ENCODE measurements around the gene KCNMA1. TPM values are rescaled to one million over a fixed set of nuclear protein-coding genes. Genes with fewer than 3 reads are reported as not detected.
A peak's percentile ranks its signal among the peaks of the same experiment; 100 is the strongest.

The KCNMA1 gene
- total RNA-seq, 2 donors from 2014 or later, result 168 to 188 TPM

- Histone ChIP-seq H3K4me1 (ENCODE audit: control insufficient read depth in 1 of 2, low read depth in 2 of 2) (peaks cover 3 to 58% of the 10 kb centered on the region in 2 donors), H3K9me3 (no peaks in the 10 kb centered on the region), H3K27me3 (replicated peaks; ENCODE audit: insufficient read depth) (no peaks in the 10 kb centered on the region), H3K4me3 (no peak overlapping the region), H3K36me3 (no peaks in the 10 kb centered on the region), H3K27ac (no peak overlapping the region)
- no peak for TF ChIP-seq CTCF (IDR thresholded peaks at IDR 0.05)
- DNase-seq (ENCODE audit: low spot score) (no peak), ATAC-seq (ENCODE audit: insufficient number of reproducible peaks, low FRiP score, low read depth) (no peak)
Observed at GRCh38 chr10:77175631-77176222, 461.9 kb downstream of the KCNMA1 start.

DNA sequence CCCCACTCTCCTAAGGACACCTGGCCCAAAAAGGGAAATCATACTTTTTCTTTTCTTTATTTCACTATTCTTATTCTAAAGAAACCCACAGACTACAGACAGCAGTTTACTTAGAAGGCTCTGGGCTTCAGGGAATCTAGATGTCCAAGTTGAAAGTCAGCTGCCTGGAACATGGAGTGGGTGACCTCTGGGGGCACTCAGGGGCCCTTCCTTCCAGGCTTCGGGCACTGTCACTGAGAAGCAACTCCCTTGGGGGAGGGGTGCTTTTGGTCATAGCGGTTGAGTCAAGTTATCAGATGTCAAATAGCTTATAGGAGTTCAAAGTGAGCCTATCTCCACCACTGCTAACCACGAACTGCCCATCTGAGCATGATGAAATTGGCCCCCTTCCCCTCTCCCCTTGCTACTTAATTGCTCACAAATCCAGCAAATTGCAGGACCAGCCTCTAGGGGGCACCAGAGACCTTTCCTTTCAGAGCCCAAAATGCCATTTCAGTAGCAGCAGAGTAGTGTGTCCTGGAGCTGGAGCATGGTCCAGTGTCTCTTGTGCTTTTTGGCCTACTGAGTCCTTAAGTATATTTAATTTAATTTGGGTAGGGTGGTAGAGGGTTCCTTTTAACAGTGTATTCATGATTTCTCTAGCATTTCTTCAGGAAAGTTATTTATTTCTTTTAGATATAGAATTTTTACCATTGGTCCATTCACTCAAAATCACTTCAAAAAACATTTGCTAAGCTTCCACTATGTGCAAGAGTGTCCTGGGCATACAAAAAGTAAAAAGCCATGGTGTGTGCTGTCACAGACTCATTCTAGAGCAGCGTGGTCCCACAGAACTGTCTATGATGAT is 463.8 kb downstream of the KCNMA1 start:
- no peak overlapping the region for H3K27ac ChIP-seq
- peak; percentile 23 for ATAC-seq (ENCODE audit: insufficient number of reproducible peaks, low FRiP score, low read depth)

DNA sequence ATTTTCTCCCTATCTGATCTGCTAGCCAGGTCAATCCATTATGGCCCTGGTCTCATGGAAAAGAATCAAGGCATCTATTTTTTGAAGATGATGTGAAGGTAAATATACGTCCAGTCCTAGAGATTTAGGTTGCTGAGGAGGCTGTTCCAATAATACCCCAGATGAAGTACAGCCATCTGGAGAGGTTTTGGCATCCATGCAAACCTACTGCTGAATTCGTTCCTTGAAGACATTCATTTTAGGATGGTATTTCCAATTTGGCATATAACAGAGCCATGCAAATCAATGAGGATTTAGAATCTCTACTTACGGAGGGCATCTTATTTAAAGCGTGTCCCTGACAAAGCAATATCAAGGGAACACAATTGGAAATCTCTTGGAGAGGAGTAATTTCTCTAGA is 465.5 kb downstream of the KCNMA1 start:
- H3K4me1 ChIP-seq (ENCODE audit: control insufficient read depth in 1 of 2, low read depth in 2 of 2), result peaks cover 0 to 33% of the 10 kb centered on the region in 2 donors
- TF ChIP-seq CTCF (IDR thresholded peaks at IDR 0.05), result no peak
- no peaks in the 10 kb centered on the region for H3K27me3 ChIP-seq (replicated peaks; ENCODE audit: insufficient read depth)
- DNase-seq (ENCODE audit: low spot score), result no peak
- no peak overlapping the region for H3K4me3 ChIP-seq
- H3K36me3 ChIP-seq, result no peaks in the 10 kb centered on the region
- H3K27ac ChIP-seq, result no peak overlapping the region
- ATAC-seq (ENCODE audit: insufficient number of reproducible peaks, low FRiP score, low read depth), result no peak
- H3K9me3 ChIP-seq, result no peaks in the 10 kb centered on the region

More for the DNA sequence above, 463.8 kb downstream of the KCNMA1 start:
- TF ChIP-seq CTCF (IDR thresholded peaks at IDR 0.05), result peak; percentile 91
- peak; percentile 13 for DNase-seq (ENCODE audit: low spot score)
- no peak overlapping the region for H3K4me3 ChIP-seq
- peaks cover 0 to 43% of the 10 kb centered on the region in 2 donors for H3K4me1 ChIP-seq (ENCODE audit: control insufficient read depth in 1 of 2, low read depth in 2 of 2)
- H3K27me3 ChIP-seq (replicated peaks; ENCODE audit: insufficient read depth), result no peaks in the 10 kb centered on the region
- no peaks in the 10 kb centered on the region for H3K9me3 ChIP-seq
- no peaks in the 10 kb centered on the region for H3K36me3 ChIP-seq

DNA sequence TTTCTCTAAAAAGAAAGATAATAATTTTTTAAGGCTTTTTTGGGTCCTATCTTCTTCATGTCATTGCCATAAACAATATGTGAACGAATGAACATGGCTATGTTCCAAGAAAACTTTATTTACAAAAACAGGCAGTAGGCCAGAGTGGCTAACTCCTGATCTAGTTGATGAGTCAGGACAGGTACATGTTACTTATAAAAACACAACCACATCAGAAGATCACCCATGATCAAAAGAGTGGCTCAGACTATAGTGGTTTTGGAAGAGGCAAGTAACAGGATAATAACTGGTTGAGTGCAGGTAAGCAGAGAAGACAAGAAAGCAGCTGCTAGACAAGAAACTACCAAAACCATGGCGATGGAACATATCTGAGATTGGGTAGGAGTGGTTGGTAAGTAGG is 468.7 kb downstream of the KCNMA1 start:
- TF ChIP-seq CTCF (IDR thresholded peaks at IDR 0.05), result no peak
- H3K9me3 ChIP-seq, result no peaks in the 10 kb centered on the region
- H3K27ac ChIP-seq, result no peak overlapping the region
- no peaks in the 10 kb centered on the region for H3K36me3 ChIP-seq
- ATAC-seq (ENCODE audit: insufficient number of reproducible peaks, low FRiP score, low read depth) (no peak), DNase-seq (ENCODE audit: low spot score) (no peak)
- no peaks in the 10 kb centered on the region for H3K27me3 ChIP-seq (replicated peaks; ENCODE audit: insufficient read depth)
- peaks cover 3 to 29% of the 10 kb centered on the region in 2 donors for H3K4me1 ChIP-seq (ENCODE audit: control insufficient read depth in 1 of 2, low read depth in 2 of 2)
- no peak overlapping the region for H3K4me3 ChIP-seq

GRCh38 chr10:77168161-77168560 is 469.4 kb downstream of the KCNMA1 start:
- ATAC-seq (ENCODE audit: insufficient number of reproducible peaks, low FRiP score, low read depth) (no peak), DNase-seq (ENCODE audit: low spot score) (no peak)
- no peak for TF ChIP-seq CTCF (IDR thresholded peaks at IDR 0.05)
- H3K27ac ChIP-seq, result no peak overlapping the region
- H3K4me1 ChIP-seq (ENCODE audit: control insufficient read depth in 1 of 2, low read depth in 2 of 2), result peaks cover 3 to 33% of the 10 kb centered on the region in 2 donors
- no peaks in the 10 kb centered on the region for H3K9me3 ChIP-seq
- H3K36me3 ChIP-seq, result no peaks in the 10 kb centered on the region
- no peaks in the 10 kb centered on the region for H3K27me3 ChIP-seq (replicated peaks; ENCODE audit: insufficient read depth)
- no peak overlapping the region for H3K4me3 ChIP-seq
